GM19043 (cell line): ENCODE data around the gene NAPSA.
"Not testable (repeated sequence)": the region's sequence is repeated elsewhere in the genome, so short reads cannot be mapped to it uniquely, and the experiment has no call there.

Source experiments
- ATAC-seq: cut with Tn5 transposase; IDR thresholded peaks from one replicate; pipeline ENCODE4 v1.9.1; 2021; ENCODE audit warnings: low read depth; ENCODE audit not compliant: unreplicated experiment

The NAPSA gene

DNA sequence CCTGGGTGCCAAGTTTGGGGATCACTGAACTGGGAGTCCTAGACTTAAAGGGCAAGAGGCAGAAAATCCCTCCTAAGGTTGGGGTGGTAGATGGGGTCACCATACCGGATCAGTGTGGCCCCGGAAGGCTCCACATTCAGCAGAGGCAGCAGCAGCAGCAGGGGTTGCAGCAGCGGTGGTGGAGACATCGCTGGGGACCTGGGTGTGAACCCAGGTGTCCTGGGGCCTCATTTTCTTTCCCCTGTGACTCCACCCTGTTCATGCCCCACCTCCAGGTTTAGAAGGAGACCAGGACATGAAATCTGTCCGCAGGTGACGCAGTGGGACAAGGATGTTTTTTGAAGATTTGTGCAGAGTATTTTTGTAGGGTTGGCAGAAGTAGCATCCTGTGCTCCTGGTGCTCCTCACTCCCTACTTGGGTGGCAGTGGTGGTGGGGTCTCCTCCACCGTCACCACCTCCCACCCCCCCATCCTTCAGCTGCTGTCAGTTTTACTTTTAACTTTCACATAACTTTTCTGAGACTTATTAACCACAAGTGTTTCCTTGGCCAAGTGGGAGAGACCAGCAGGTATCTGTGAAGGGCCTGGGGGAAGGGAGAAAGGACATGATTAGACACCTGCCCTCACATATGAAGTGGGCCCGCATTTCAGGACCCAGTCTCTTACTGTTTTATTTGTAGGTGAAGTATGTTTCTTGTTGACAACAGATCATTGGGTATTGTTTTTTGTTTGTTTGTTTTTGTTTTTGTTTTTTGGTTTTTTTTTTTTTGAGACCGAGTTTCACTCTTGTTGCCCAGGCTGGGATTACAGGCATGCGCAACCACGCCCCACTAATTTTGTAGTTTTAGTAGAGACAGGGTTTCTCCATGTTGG is at the start of gene NAPSA:
Gene NAPSA (minus strand): TSS at position 206 of the 873 bp plus-strand sequence. CDS start 18 bp downstream, at position 188.
- ATAC-seq = no peak

DNA sequence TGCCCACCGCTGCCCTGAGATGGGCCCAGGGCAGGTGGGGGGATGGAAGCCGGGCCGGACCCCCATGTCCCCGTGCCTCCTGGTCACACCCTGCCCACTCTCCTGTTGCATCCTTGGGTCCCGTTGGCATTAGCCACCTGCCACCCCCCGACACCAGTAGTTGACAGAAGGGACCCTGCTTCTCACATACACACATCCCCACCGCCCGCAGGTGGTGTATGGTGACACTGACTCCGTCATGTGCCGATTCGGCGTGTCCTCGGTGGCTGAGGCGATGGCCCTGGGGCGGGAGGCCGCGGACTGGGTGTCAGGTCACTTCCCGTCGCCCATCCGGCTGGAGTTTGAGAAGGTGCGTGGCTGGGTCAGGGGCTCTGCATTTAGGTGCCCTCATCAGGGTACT is 48.1 kb upstream of the NAPSA start:
- ATAC-seq = no peak

DNA sequence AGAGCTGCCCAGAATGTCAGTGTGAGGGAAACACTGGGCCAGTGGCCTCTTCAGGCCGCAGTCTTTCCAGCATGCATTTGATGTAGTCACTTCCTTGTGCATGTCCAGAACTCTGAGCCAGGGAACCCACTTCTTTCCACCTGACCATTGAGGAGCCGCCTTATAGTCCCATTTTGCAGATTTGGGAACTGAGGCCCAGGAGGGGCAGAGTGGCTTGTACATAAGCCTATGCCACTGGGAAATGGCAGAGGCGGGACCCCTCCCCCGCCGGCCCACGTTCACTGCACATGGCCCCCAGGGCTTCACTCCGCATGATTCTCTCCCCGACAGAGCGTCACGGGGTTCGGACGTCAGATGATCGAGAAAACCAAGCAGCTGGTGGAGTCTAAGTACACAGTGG is 47.7 kb upstream of the NAPSA start:
- ATAC-seq = no peak

DNA sequence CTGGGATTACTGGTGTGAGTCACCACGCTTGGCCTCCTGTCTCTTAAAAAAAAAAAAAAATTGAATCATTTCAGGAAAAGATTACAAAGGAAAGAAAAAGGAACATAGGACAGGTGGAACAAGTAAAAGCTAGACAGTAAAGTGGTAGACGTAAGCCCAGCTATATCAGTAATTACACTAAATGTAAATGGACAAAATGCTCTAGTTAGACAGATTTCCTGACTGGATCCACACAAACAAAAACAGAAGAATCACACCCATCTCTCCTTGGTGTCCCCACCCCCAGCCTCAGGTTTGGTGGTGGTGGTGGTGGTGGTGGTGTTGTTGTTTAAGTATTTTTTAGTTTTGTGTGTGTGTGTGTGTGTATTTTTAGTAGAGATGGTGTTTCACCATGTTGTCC is 47.0 kb upstream of the NAPSA start:
- no peak for ATAC-seq

DNA sequence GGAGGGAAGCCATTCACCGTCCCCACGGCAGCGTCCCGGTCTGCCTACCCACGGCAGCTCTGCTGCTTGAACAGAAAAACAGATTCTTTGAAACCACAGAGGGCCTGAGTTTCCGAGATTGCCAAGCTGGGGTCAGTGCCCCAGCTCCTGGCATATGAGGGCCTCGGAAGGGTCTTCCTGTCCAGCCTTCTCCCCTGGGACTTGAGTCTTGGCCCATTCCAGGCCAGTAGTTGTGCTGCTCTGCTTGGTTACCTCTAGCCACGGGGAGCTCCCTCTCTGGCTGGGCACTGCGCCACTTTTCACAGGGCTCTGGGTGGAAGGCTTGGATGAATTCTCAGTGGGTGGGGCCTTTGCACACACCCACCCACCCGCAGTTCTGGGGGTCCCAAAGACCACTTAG is 44.7 kb upstream of the NAPSA start:
- ATAC-seq = no peak

DNA sequence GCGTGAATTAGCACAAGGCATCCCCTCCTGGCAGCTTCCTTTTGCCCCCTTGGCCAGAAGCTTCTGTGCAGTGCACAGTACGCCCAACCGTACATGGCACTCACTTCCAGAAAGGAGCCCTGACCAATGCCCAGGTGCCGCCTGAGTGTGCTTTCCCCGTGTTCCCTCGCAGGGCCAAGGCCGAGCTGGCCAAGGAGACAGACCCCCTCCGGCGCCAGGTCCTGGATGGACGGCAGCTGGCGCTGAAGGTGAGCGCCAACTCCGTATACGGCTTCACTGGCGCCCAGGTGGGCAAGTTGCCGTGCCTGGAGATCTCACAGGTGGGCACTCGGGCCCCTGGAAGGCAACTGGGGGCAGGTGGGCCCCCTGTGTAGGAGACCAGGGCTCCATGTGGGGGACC is 43.9 kb upstream of the NAPSA start:
- no peak for ATAC-seq

DNA sequence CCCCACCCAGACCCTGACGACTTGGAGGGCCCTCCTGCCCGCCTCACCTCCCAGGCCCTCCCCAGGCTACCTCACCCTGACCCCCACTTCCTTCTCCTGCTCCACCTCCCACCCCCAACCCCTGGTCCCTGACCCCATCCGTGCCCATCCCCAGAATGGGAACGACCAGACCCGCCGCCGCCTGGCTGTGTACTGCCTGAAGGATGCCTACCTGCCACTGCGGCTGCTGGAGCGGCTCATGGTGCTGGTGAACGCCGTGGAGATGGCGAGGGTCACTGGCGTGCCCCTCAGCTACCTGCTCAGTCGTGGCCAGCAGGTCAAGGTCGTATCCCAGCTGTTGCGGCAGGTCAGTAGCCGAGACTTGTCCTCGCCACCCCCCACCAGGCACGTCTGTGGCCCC is 41.4 kb upstream of the NAPSA start:
- ATAC-seq = no peak

DNA sequence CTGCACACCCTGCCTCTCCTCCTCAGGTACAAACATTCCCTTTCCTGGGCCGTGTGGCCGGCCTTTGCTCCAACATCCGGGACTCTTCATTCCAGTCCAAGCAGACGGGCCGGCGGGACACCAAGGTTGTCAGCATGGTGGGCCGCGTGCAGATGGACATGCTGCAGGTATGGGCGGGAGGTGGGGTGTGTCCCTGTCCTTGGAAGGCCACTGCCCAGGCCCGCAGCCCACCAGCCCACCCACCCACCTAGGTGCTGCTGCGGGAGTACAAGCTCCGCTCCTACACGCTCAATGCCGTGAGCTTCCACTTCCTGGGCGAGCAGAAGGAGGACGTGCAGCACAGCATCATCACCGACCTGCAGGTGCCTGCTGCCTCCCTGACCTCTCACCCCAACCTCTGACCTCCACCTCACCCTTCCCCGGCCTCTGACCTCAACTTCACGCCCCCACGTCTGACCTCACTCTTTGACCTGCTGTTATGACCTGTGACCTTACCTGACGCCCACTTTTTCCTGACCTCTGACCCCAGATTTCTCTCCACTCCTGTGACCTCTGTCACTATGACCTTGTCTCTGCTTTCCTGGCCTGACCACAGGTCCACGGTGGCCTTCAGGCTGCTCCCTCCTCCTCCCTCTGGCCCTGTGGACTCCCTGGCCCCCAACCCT is 40.8 kb upstream of the NAPSA start:
- no peak for ATAC-seq

DNA sequence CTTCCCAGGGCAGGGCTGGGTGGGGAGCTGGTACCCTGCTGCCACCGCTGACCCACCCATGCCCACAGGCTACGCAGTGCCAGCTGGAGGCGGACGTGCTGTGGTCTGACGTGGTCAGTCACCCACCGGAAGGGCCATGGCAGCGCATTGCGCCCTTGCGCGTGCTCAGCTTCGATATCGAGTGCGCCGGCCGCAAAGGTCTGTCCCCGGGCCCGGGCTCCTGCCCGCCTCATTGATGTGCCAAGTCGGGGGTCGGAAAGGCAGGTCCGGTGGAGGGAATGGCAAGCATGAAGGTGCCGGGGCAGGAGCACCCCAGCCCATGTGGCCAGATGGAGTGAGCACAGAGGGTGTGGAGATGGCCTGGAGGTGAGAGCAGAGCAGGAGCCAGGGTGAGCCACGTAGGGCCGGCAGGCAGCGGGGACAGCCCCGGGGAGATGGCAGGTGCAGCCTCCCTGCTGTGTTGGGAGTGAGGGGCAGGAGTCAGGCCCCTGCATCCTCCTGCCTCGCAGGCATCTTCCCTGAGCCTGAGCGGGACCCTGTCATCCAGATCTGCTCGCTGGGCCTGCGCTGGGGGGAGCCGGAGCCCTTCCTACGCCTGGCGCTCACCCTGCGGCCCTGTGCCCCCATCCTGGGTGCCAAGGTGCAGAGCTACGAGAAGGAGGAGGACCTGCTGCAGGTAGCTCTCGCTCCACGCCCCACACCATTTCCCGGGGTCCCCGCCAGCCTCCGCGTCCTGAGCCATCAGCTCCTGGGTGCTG is 37.3 kb upstream of the NAPSA start:
- no peak for ATAC-seq

DNA sequence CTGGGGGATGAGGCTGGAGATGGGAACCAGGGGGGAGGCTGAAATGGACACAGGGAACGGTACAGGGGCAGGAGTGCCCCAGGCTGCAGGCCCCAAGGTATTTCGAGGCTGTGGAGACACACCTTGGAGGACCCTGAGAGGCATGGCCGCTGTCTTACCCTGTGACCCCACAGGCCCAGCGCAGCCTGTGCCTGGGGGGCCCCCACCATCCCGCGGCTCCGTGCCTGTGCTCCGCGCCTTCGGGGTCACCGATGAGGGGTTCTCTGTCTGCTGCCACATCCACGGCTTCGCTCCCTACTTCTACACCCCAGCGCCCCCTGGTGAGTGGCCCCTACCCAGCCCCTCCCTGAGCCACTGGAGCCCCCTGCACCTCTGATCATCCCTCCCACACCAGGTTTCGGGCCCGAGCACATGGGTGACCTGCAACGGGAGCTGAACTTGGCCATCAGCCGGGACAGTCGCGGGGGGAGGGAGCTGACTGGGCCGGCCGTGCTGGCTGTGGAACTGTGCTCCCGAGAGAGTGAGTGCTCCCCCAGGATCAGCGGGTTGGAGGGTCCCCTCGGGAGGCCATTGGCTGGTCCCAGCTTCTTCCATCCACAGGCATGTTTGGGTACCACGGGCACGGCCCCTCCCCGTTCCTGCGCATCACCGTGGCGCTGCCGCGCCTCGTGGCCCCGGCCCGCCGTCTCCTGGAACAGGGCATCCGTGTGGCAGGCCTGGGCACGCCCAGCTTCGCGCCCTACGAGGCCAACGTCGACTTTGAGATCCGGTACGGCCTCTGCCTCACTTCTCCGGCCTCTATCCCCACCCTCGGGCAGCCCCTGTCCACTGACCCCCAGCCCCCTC is 36.4 kb upstream of the NAPSA start:
- no peak for ATAC-seq

DNA sequence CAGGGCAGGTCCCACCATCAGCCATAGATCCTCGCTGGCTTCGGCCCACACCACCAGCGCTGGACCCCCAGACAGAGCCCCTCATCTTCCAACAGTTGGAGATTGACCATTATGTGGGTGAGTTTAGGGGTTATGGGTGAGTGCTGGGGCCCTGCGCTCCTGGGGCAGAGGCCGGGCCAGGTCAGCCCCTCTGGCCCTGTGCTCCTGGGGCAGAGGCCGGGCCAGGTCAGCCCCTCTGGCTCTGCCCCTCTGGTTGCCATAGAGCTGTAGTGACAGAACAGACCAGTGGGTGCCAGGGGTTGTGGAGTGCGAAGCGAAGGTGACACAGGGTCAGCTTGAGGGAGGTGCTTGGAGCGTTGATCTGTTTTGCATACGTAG is 33.9 kb upstream of the NAPSA start:
- no peak for ATAC-seq

DNA sequence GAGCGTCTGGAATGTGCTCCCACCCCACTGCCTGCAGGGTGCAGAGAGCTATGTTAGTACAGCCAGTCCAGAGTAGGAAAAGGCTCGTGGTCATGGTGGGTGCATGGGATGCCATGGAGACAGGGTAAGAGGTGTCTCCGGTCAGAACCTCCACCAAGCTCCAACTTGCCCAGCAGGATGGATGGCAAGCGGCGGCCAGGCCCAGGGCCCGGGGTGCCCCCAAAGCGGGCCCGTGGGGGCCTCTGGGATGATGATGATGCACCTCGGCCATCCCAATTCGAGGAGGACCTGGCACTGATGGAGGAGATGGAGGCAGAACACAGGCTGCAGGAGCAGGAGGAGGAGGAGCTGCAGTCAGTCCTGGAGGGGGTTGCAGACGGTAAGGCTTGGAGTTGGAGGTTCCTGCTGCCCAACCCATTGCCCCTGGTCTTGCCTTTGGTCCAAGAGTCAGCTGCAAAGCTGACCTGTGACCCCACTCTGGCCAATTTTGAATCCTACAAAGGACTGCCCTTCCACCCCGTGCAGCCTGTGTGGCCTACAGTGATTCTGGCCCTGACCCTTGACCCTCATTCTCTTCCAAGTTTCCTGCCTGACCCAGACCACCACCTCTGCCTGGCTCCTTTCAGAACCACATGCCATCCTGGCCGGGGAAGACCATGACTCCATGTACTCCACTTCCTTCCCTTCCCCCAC is 33.4 kb upstream of the NAPSA start:
- no peak for ATAC-seq

DNA sequence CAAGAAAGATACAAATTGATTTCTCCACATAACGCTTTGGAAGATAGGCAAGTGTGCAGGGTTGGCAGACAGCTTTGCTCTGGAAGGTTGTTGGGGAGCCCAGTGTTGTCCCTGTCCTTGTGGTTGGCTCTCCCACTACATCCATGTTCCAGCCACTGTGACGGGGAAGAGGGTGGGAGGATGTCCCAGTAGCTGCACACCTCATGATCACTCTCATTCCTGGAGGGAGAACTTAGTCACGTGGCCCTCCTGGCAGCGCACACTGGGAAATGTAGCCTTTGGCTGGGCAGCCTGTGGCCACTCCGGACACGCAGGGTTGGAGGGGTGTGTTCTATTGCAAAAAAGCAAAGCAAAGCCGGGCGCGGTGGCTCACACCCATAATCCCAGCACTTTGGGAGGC is 28.6 kb upstream of the NAPSA start:
- ATAC-seq = no peak

DNA sequence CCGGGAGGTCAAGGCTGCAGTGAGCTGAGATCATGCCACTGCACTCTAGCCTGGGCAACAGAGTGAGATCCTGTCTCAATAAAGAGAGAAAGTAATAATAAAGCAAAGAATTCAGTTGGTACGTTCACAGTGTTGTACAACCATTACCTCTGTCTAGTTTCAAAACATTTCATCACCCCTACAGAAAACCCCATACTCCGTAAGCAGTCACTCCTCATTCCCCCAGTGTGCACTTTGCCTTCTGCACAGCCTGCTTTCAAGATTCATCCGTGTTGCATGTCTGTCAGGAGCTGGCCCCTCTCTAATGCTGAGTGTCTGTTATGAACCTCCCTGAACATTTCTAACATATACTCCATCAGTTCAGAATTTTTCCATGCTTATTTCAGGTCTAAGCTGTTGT is 28.1 kb upstream of the NAPSA start:
- ATAC-seq = no peak

DNA sequence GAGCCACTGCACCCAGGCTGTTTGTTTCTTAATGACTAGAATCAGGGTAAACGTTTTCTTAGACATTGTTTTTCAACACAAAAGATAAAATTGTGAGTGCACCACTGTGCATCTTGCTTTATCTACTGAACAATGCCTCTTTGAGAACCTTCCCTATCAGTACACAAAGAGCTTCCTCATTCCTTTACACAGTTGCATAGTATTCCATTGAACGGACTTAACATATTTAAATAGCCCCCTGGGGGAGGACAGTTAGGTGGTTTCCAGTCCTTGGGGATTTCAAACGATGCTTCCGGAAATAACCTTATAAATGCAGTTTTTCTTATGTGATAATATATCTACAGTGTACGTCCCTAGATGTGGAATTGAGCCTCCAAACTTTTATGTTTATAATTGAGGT is 27.3 kb upstream of the NAPSA start:
- ATAC-seq = no peak

DNA sequence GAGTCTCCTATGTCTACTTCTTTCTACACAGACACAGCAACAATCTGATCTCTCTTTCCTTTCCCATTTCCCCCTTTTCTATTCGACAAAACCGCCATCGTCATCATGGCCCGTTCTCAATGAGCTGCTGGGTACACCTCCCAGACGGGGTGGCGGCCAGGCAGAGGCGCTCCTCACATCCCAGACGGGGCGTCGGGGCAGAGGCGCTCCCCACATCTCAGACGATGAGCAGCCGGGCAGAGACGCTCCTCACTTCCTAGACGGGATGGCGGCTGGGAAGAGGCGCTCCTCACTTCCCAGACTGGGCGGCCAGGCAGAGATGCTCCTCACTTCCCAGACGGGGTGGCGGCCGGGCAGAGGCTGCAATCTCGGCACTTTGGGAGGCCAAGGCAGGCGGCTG is 25.5 kb upstream of the NAPSA start:
- not testable (repeated sequence) for ATAC-seq

DNA sequence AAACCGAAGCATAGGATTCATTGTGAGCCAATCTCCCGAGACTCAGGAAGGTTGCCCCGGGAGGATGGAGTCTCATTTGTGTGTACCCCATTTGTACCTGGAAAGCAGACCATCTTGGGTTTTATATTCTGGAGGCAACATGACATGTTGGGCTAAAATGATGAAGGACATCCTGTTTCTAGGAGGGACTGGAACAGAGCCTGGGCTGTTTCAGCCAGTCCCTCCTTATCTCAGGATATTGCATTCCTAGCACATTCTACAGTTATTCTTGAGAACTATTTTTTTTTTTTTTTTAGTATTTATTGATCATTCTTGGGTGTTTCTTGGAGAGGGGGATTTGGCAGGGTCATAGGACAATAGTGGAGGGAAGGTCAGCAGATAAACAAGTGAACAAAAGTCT is 24.9 kb upstream of the NAPSA start:
- not testable (repeated sequence) for ATAC-seq

DNA sequence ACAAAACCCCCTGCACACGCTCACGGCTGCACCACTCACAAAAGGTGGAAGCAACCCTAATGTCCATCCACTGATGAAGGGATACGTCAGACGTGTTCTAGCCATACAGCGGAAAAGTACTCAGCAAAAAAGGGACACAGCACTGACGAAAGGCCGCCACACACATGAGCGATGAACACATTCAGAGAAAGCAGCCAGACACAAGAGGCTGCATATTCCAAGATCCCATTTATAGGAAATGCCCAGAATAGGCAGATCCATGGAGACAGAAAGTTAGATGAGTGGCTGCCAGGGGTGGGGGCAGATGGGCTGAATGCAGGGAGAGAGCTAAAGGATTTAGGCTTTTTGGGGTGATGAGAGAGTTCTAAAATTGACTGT is 22.4 kb upstream of the NAPSA start:
- ATAC-seq = no peak

DNA sequence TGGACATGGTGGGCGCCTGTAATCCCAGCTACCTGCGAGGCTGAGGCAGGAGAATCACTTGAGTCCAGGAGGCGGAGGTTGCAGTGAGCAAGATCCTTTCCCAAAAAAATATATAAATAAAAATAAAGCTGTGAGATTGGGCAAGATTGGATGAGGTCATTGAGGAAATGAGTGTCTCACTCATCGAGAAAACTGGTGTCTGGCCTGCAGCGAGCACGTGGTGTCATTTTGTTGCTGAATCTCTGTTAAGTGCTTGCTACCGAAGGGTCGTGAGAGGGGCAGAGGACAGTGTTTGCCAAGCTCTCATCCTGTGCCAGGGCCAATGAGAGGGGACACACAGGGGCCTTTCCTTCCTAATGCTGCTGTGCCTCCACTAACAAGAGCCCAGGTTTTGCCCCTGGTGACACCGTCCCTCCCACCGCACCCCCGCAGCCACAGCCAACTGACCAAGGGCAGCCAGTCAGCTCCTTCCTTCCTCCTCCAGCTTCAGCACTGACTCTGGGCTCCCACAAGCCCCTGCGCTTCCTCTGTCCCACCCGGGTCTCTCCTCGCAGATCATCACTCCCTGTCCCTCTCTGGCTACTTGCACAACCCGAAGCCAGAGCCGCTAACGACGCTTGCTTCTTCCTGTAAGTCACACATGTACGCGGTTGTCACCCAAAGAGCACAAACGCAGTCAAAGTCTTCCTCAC is 21.9 kb upstream of the NAPSA start:
- ATAC-seq = no peak
